22Rv1 (cell line): ENCODE measurements around the gene ENKD1.

Experiments
- H3K27ac ChIP-seq: fragments of 450-650 bp; 2 replicates; pipeline ENCODE4 v1.5.1; 2017
- CTCF ChIP-seq: fragments of 450-650 bp; IDR thresholded peaks from 2 replicates; pipeline ENCODE4 v1.5.1; 2017; ENCODE audit warnings: mild to moderate bottlenecking
- ZFX ChIP-seq: fragments of 450-650 bp; IDR thresholded peaks from 2 replicates; pipeline ENCODE4 v1.6.1; 2017; ENCODE audit warnings: antibody characterized with exemption, borderline replicate concordance

The ENKD1 gene

GRCh38 chr16:67667453-67667816 lies 885 bp upstream of the ENKD1 start:
- TF ChIP-seq CTCF (no peak), ZFX (no peak)
- peak overlapping the region; percentile 80 for H3K27ac ChIP-seq

- H3K27ac ChIP-seq: peak overlapping the region; percentile 80
- TF ChIP-seq CTCF (no peak), ZFX (no peak)
Measured at GRCh38 chr16:67666032-67666551, 458 bp downstream of the ENKD1 start.

- H3K27ac ChIP-seq: peak overlapping the region; percentile 80
- no peak for TF ChIP-seq CTCF
- TF ChIP-seq ZFX: no peak
Measured at GRCh38 chr16:67665598-67665997, 952 bp downstream of the ENKD1 start.

- H3K27ac ChIP-seq: 0 out of 2 replicates have a peak overlapping the region, but pooled peaks have one; percentile 18
Measured at GRCh38 chr16:67664871-67665270, 1.7 kb downstream of the ENKD1 start.

GRCh38 chr16:67664258-67664657 lies 2.3 kb downstream of the ENKD1 start:
- 0 out of 2 replicates have a peak overlapping the region, but pooled peaks have one; percentile 18 for H3K27ac ChIP-seq
- no peak for TF ChIP-seq CTCF
- TF ChIP-seq ZFX: no peak

More at GRCh38 chr16:67664871-67665270, 1.7 kb downstream of the ENKD1 start:
- no peak for TF ChIP-seq CTCF
- TF ChIP-seq ZFX: no peak

GRCh38 chr16:67663877-67664222 lies 2.7 kb downstream of the ENKD1 start:
- TF ChIP-seq ZFX: no peak
- peak; percentile 5; the same call in 1 of the 2 replicates for TF ChIP-seq CTCF
- H3K27ac ChIP-seq: 0 out of 2 replicates have a peak overlapping the region, but pooled peaks have one; percentile 93

- H3K27ac ChIP-seq: peak overlapping the region; percentile 93; the same call in 1 of the 2 replicates
- TF ChIP-seq CTCF (peak; percentile 43), ZFX (no peak)
Measured at GRCh38 chr16:67663151-67663876, 3.2 kb downstream of the ENKD1 start.
